Measurements from ENCODE around the gene TENM3.

TENM3 gene

GRCh38 chr4:182310316-182310715 lies 67.1 kb downstream of the TENM3 start:
- Histone ChIP-seq H3K9me3 (ENCODE audit: insufficient read depth, low read length) (peaks cover 12% of the 10 kb centered on the region), H3K4me3 (ENCODE audit: low read length) (no peak overlapping the region), H4K20me1 (ENCODE audit: insufficient read depth, low read length) (no peaks in the 10 kb centered on the region), H2AFZ (ENCODE audit: low read depth, low read length) (no peak overlapping the region), H3K9ac (ENCODE audit: low read length) (no peak overlapping the region), H3K4me2 (ENCODE audit: low read length) (no peak overlapping the region), H3K27ac (ENCODE audit: low read length) (no peak overlapping the region), H3K36me3 (replicated peaks; ENCODE audit: low read depth, low read length) (no peaks in the 10 kb centered on the region), H3K4me1 (ENCODE audit: low read length) (no peaks in the 10 kb centered on the region), H3K27me3 (ENCODE audit: low read depth, low read length) (no peaks in the 10 kb centered on the region), H3K79me2 (ENCODE audit: low read length) (no peaks in the 10 kb centered on the region)
- TF ChIP-seq EZH2phosphoT487 (IDR thresholded peaks at IDR 0.05; ENCODE audit: low read depth) (no peak), CTCF (IDR thresholded peaks at IDR 0.05; ENCODE audit: low read depth, low read length) (no peak)

- H3K4me2 ChIP-seq (ENCODE audit: low read length) = no peak overlapping the region
- H3K27ac ChIP-seq (ENCODE audit: low read length) = no peak overlapping the region
- TF ChIP-seq EZH2phosphoT487 (IDR thresholded peaks at IDR 0.05; ENCODE audit: low read depth) = no peak
- no peak for TF ChIP-seq CTCF (IDR thresholded peaks at IDR 0.05; ENCODE audit: low read depth, low read length)
- H3K4me3 ChIP-seq (ENCODE audit: low read length) = no peak overlapping the region
- no peak overlapping the region for H3K9ac ChIP-seq (ENCODE audit: low read length)
- H3K79me2 ChIP-seq (ENCODE audit: low read length) = no peaks in the 10 kb centered on the region
- H3K27me3 ChIP-seq (ENCODE audit: low read depth, low read length) = no peaks in the 10 kb centered on the region
- no peaks in the 10 kb centered on the region for H3K4me1 ChIP-seq (ENCODE audit: low read length)
- no peak overlapping the region for H2AFZ ChIP-seq (ENCODE audit: low read depth, low read length)
- no peaks in the 10 kb centered on the region for H3K36me3 ChIP-seq (replicated peaks; ENCODE audit: low read depth, low read length)
- peaks cover 17% of the 10 kb centered on the region for H3K9me3 ChIP-seq (ENCODE audit: insufficient read depth, low read length)
- H4K20me1 ChIP-seq (ENCODE audit: insufficient read depth, low read length) = no peaks in the 10 kb centered on the region
These were observed 67.8 kb downstream of the TENM3 start for GRCh38 chr4:182310962-182311361.

GRCh38 chr4:182314537-182314936 lies 71.3 kb downstream of the TENM3 start:
- H3K4me3 ChIP-seq (ENCODE audit: low read length) = no peak overlapping the region
- no peak overlapping the region for H3K27ac ChIP-seq (ENCODE audit: low read length)
- no peaks in the 10 kb centered on the region for H3K27me3 ChIP-seq (ENCODE audit: low read depth, low read length)
- H3K9me3 ChIP-seq (ENCODE audit: insufficient read depth, low read length) = peaks cover 17% of the 10 kb centered on the region
- H3K4me2 ChIP-seq (ENCODE audit: low read length) = no peak overlapping the region
- no peaks in the 10 kb centered on the region for H4K20me1 ChIP-seq (ENCODE audit: insufficient read depth, low read length)
- H3K4me1 ChIP-seq (ENCODE audit: low read length) = no peaks in the 10 kb centered on the region
- no peaks in the 10 kb centered on the region for H3K36me3 ChIP-seq (replicated peaks; ENCODE audit: low read depth, low read length)
- no peak overlapping the region for H2AFZ ChIP-seq (ENCODE audit: low read depth, low read length)
- no peak for TF ChIP-seq CTCF (IDR thresholded peaks at IDR 0.05; ENCODE audit: low read depth, low read length)
- TF ChIP-seq EZH2phosphoT487 (IDR thresholded peaks at IDR 0.05; ENCODE audit: low read depth) = no peak
- no peaks in the 10 kb centered on the region for H3K79me2 ChIP-seq (ENCODE audit: low read length)
- H3K9ac ChIP-seq (ENCODE audit: low read length) = no peak overlapping the region

GRCh38 chr4:182318256-182318655 lies 75.1 kb downstream of the TENM3 start:
- no peak overlapping the region for H3K9ac ChIP-seq (ENCODE audit: low read length)
- no peaks in the 10 kb centered on the region for H3K4me1 ChIP-seq (ENCODE audit: low read length)
- no peak overlapping the region for H3K4me2 ChIP-seq (ENCODE audit: low read length)
- H3K27me3 ChIP-seq (ENCODE audit: low read depth, low read length) = no peaks in the 10 kb centered on the region
- no peaks in the 10 kb centered on the region for H3K36me3 ChIP-seq (replicated peaks; ENCODE audit: low read depth, low read length)
- no peak for TF ChIP-seq EZH2phosphoT487 (IDR thresholded peaks at IDR 0.05; ENCODE audit: low read depth)
- TF ChIP-seq CTCF (IDR thresholded peaks at IDR 0.05; ENCODE audit: low read depth, low read length) = no peak
- no peaks in the 10 kb centered on the region for H4K20me1 ChIP-seq (ENCODE audit: insufficient read depth, low read length)
- H3K27ac ChIP-seq (ENCODE audit: low read length) = no peak overlapping the region
- peaks cover 17% of the 10 kb centered on the region for H3K9me3 ChIP-seq (ENCODE audit: insufficient read depth, low read length)
- no peak overlapping the region for H3K4me3 ChIP-seq (ENCODE audit: low read length)
- no peaks in the 10 kb centered on the region for H3K79me2 ChIP-seq (ENCODE audit: low read length)
- no peak overlapping the region for H2AFZ ChIP-seq (ENCODE audit: low read depth, low read length)
